HepG2 (cell line): ENCODE results near the gene IQGAP2. TPM values are rescaled to one million over a fixed set of nuclear protein-coding genes. Genes with fewer than 3 reads are reported as not detected.

ENCODE experiments used
- ADNP ChIP-seq: sonication (generic); formaldehyde crosslinking; IDR thresholded peaks from 2 replicates; pipeline ENCODE4 v1.4.0; 2020; ENCODE audit warnings: missing genetic modification reagents
- ARNT ChIP-seq: fragments of 450-650 bp; IDR thresholded peaks from 2 replicates; pipeline ENCODE4 v1.6.1; 2017
- CAMTA2 ChIP-seq: sonication (generic); formaldehyde crosslinking; IDR thresholded peaks from 2 replicates; pipeline ENCODE4 v1.4.0; 2020; ENCODE audit warnings: mild to moderate bottlenecking, missing genetic modification reagents, borderline replicate concordance
- CHD2 ChIP-seq: IDR thresholded peaks from 2 replicates; pipeline ENCODE4 v1.6.1; 2011; ENCODE audit warnings: low read depth, low read length, improper control_type of control experiment
- ELF4 ChIP-seq: sonication (generic); formaldehyde crosslinking; IDR thresholded peaks from 2 replicates; pipeline ENCODE4 v1.5.0; 2020; ENCODE audit warnings: missing genetic modification reagents, mild to moderate bottlenecking, moderate library complexity, borderline replicate concordance
- FOXO4 ChIP-seq: sonication (generic); formaldehyde crosslinking; conservative IDR thresholded peaks from 2 replicates; pipeline ENCODE4 v1.8.1; 2023; ENCODE audit warnings: missing genetic modification reagents
- GABPA ChIP-seq, 2 experiments: IDR thresholded peaks; 2 replicates each; pipeline ENCODE4 v1.6.1; 2011 to 2016; ENCODE audit warnings: low read depth in 2 of 2, low read length in 1 of 2, missing biosample characterization in 1 of 2, missing genetic modification characterization in 1 of 2
- HMGA1 ChIP-seq: sonication (generic); formaldehyde crosslinking; conservative IDR thresholded peaks from 2 replicates; pipeline ENCODE4 v1.4.0; 2020; ENCODE audit warnings: missing genetic modification reagents
- IRF2 ChIP-seq: IDR thresholded peaks from 2 replicates; pipeline ENCODE4 v1.6.1; 2018; ENCODE audit warnings: missing genetic modification reagents, missing compliant biosample characterization
- MTA1 ChIP-seq: sonication (generic); formaldehyde crosslinking; IDR thresholded peaks from 2 replicates; pipeline ENCODE4 v1.4.0; 2020; ENCODE audit warnings: missing genetic modification reagents, mild to moderate bottlenecking, borderline replicate concordance
- MXD4 ChIP-seq: IDR thresholded peaks from 2 replicates; pipeline ENCODE4 v1.6.1; 2016; ENCODE audit warnings: mild to moderate bottlenecking, missing biosample characterization, missing genetic modification reagents
- NR1H2 ChIP-seq: sonication (generic); formaldehyde crosslinking; IDR thresholded peaks from 2 replicates; pipeline ENCODE4 v1.8.1; 2022; ENCODE audit warnings: low read depth, missing genetic modification reagents, borderline replicate concordance
- PHF5A ChIP-seq: IDR thresholded peaks from one replicate; pipeline ENCODE4 v1.6.1; 2018; ENCODE audit warnings: low read depth, missing genetic modification reagents; ENCODE audit not compliant: unreplicated experiment
- POLR2AphosphoS2 ChIP-seq: IDR thresholded peaks from 2 replicates; pipeline ENCODE4 v1.6.1; 2011; ENCODE audit warnings: low read depth, low read length, improper control_type of control experiment
- SIN3A ChIP-seq: IDR thresholded peaks from 2 replicates; pipeline ENCODE4 v1.6.1; 2011; ENCODE audit warnings: low read depth, mild to moderate bottlenecking, control low read depth, low read length, borderline replicate concordance
- SMARCC2 ChIP-seq: fragments of 450-650 bp; IDR thresholded peaks from 2 replicates; pipeline ENCODE4 v1.6.1; 2017; ENCODE audit warnings: antibody characterized with exemption, mild to moderate bottlenecking
- YY1 ChIP-seq: IDR thresholded peaks from 2 replicates; pipeline ENCODE4 v1.6.1; 2011; ENCODE audit warnings: low read length, low read depth, moderate library complexity, mild to moderate bottlenecking; ENCODE audit not compliant: insufficient read depth, insufficient replicate concordance
- ZBTB21 ChIP-seq: sonication (generic); formaldehyde crosslinking; IDR thresholded peaks from 2 replicates; pipeline ENCODE4 v1.4.0; 2020; ENCODE audit warnings: missing genetic modification reagents
- ZFYVE20 ChIP-seq: sonication (generic); formaldehyde crosslinking; IDR thresholded peaks from 2 replicates; pipeline ENCODE4 v1.8.0; 2023; ENCODE audit warnings: low read depth, mild to moderate bottlenecking, moderate library complexity, missing genetic modification reagents, borderline replicate concordance
- ZNF10 ChIP-seq: sonication (generic); formaldehyde crosslinking; IDR thresholded peaks from 2 replicates; pipeline ENCODE4 v1.4.0; 2020; ENCODE audit warnings: mild to moderate bottlenecking, low read depth, missing genetic modification reagents, borderline replicate concordance
- ZNF232 ChIP-seq: sonication (generic); formaldehyde crosslinking; IDR thresholded peaks from 2 replicates; pipeline ENCODE4 v1.4.0; 2020; ENCODE audit warnings: missing genetic modification reagents, borderline replicate concordance
- ZNF530 ChIP-seq: sonication (generic); formaldehyde crosslinking; IDR thresholded peaks from 2 replicates; pipeline ENCODE4 v1.5.0; 2020; ENCODE audit warnings: low read depth, mild to moderate bottlenecking, missing genetic modification reagents
- ZNF616 ChIP-seq: sonication (generic); formaldehyde crosslinking; IDR thresholded peaks from 2 replicates; pipeline ENCODE4 v1.5.0; 2020; ENCODE audit warnings: low read depth, mild to moderate bottlenecking, missing genetic modification reagents
- ZNF724P ChIP-seq: sonication (generic); formaldehyde crosslinking; IDR thresholded peaks from 2 replicates; pipeline ENCODE4 v1.8.0; 2022; ENCODE audit warnings: missing genetic modification reagents, borderline replicate concordance
- ZNF737 ChIP-seq: sonication (generic); formaldehyde crosslinking; IDR thresholded peaks from 2 replicates; pipeline ENCODE4 v1.5.0; 2020; ENCODE audit warnings: missing genetic modification reagents, mild to moderate bottlenecking, borderline replicate concordance
- ZNF816 ChIP-seq: sonication (generic); formaldehyde crosslinking; IDR thresholded peaks from 2 replicates; pipeline ENCODE4 v1.8.0; 2022; ENCODE audit warnings: missing genetic modification reagents, mild to moderate bottlenecking, borderline replicate concordance
- polyA plus RNA-seq, 8 experiments: library from polyadenylated mRNA; depleted of rRNA in 3 of 8; stranded (reverse) in 7 of 8; unstranded in 1 of 8; fragments of >200 nt; fragmentation: Illumina TruSeq in 4 of 8; extraction: Trizol in 4 of 8; gene quantifications; 2 replicates each; pipeline versions ENCODE4 v1.2.1 to v1.2.3, GENCODE V29; 2011 to 2016; ENCODE audit warnings: low read depth in 4 of 8, missing spikeins in 1 of 8, mixed read lengths in 1 of 8; ENCODE audit not compliant: insufficient read depth in 1 of 8
- total RNA-seq, 5 experiments: library from RNA; depleted of rRNA; stranded (reverse); fragments of >200 nt; fragmentation: Illumina TruSeq; extraction: Trizol; gene quantifications; 2 replicates each; pipeline ENCODE4 v1.2.3, GENCODE V29; 2016; ENCODE audit warnings: low read depth in 1 of 5
- TF ChIP-seq, protein P1 (sequence below): sonication (generic); formaldehyde crosslinking; IDR thresholded peaks from 2 replicates; pipeline ENCODE4 v1.4.0; 2020; ENCODE audit warnings: missing genetic modification reagents
- TF ChIP-seq, protein P2 (sequence below): sonication (generic); formaldehyde crosslinking; IDR thresholded peaks from 2 replicates; pipeline ENCODE4 v1.4.0; 2020; ENCODE audit warnings: missing genetic modification reagents

The IQGAP2 gene
- total and polyA plus RNA-seq, 2 of the 13 experiments (the other 11 are each of a cell fraction or from before 2014, with no cell fraction given): 35.2 to 83.3 TPM

GRCh38 chr5:76404223-76405211 lies 1.4 kb downstream of the IQGAP2 start (continued):
- TF ChIP-seq, protein P1, sequence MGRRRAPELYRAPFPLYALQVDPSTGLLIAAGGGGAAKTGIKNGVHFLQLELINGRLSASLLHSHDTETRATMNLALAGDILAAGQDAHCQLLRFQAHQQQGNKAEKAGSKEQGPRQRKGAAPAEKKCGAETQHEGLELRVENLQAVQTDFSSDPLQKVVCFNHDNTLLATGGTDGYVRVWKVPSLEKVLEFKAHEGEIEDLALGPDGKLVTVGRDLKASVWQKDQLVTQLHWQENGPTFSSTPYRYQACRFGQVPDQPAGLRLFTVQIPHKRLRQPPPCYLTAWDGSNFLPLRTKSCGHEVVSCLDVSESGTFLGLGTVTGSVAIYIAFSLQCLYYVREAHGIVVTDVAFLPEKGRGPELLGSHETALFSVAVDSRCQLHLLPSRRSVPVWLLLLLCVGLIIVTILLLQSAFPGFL: no peak
- no peak for TF ChIP-seq ZNF10 (CRISPR knock-in tag)
- peak; percentile 23; the same call in 1 of the 2 replicates for TF ChIP-seq ZNF616
- no peak for TF ChIP-seq PHF5A (CRISPR knock-in tag)
- no peak for TF ChIP-seq POLR2AphosphoS2
- TF ChIP-seq YY1: peak; percentile 40
- no peak for TF ChIP-seq ADNP (CRISPR knock-in tag)
- TF ChIP-seq, protein P2, sequence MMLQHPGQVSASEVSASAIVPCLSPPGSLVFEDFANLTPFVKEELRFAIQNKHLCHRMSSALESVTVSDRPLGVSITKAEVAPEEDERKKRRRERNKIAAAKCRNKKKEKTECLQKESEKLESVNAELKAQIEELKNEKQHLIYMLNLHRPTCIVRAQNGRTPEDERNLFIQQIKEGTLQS: no peak; the same call in 1 of the 2 replicates
- TF ChIP-seq SMARCC2: no peak
- no peak for TF ChIP-seq HMGA1
- peak; percentile 90; the same call in 1 of the 2 replicates for TF ChIP-seq ZNF232 (CRISPR knock-in tag)
- peak; percentile 96; the same call in 1 of the 2 replicates for TF ChIP-seq FOXO4 (CRISPR knock-in tag)
- no peak for TF ChIP-seq ARNT
- no peak for TF ChIP-seq NR1H2
- peak; percentile 86 for TF ChIP-seq IRF2 (CRISPR knock-in tag)
- TF ChIP-seq CHD2: no peak; the same call in 1 of the 2 replicates
- peak; percentile 16; the same call in 1 of the 2 replicates for TF ChIP-seq ZNF816 (CRISPR knock-in tag)
- TF ChIP-seq MXD4 (CRISPR knock-in tag): peak; percentile 90
- TF ChIP-seq ELF4 (CRISPR knock-in tag): no peak
- TF ChIP-seq ZNF530 (CRISPR knock-in tag): no peak
- TF ChIP-seq ZNF737 (CRISPR knock-in tag): 0 out of 2 replicates have a peak, but pooled peaks have one; percentile 47
- peak; percentile 76; the same call in 1 of the 2 replicates for TF ChIP-seq MTA1 (CRISPR knock-in tag)
- TF ChIP-seq CAMTA2 (CRISPR knock-in tag): no peak
- TF ChIP-seq SIN3A: peak; percentile 61; the same call in 1 of the 2 replicates
- peak; percentile 94; the same call in 1 of the 2 replicates for TF ChIP-seq ZNF724P (CRISPR knock-in tag)
- TF ChIP-seq ZBTB21: no peak
- no peak for TF ChIP-seq ZFYVE20 (CRISPR knock-in tag)
- TF ChIP-seq GABPA (IDR thresholded peaks at IDR 0.05; ENCODE audit: low read depth, low read length): no peak
- peak; percentile 74 for TF ChIP-seq GABPA (CRISPR knock-in tag; IDR thresholded peaks at IDR 0.05; ENCODE audit: low read depth)
